ENCODE measurements around the gene FARP2. TPM values are rescaled to one million over a fixed set of nuclear protein-coding genes. Genes with fewer than 3 reads are reported as not detected.

FARP2 gene
- total RNA-seq, 4 donors from 2014 or later = 96.5 to 164 (median 136) TPM

GRCh38 chr2:241500016-241500415 lies 143.9 kb downstream of the FARP2 start:
- no peaks in the 10 kb centered on the region for H3K36me3 ChIP-seq
- peaks cover 0 to 26% (median 12%) of the 10 kb centered on the region in 4 donors for H3K4me1 ChIP-seq
- in situ Hi-C loops (cut with MboI; ENCODE audit: low pct_ligation_motif_present in 1 of 4, low pct_unique_long_range_greater_than_20kb in 1 of 4, low sequenced_read_pairs in 3 of 4) (no loop called here), intact Hi-C loops (cut with DNase I; ENCODE audit: low total_unique reads) (no loop called here)
- no peak for TF ChIP-seq POLR2A (IDR thresholded peaks at IDR 0.05)
- no peak for TF ChIP-seq EP300 (IDR thresholded peaks at IDR 0.05; ENCODE audit: low read depth)
- TF ChIP-seq POLR2AphosphoS5 (IDR thresholded peaks at IDR 0.05) = no peak
- TF ChIP-seq CTCF (IDR thresholded peaks at IDR 0.05) = no peak
- H3K9me3 ChIP-seq = no peaks in the 10 kb centered on the region
- H3K27ac ChIP-seq = no peak overlapping the region
- H3K27me3 ChIP-seq = no peaks in the 10 kb centered on the region
- H3K4me3 ChIP-seq = no peak overlapping the region
- DNase-seq = no peak
- 98% methylated on average over 9 of the region's 10 CpGs; no CpG with 5 or more reads in 1 of the 2 donors for WGBS, 2 donors (ENCODE audit: low coverage in 1 of 2)

GRCh38 chr2:241500431-241500975 lies 144.4 kb downstream of the FARP2 start:
- TF ChIP-seq CTCF (IDR thresholded peaks at IDR 0.05) = no peak
- no peak for TF ChIP-seq POLR2A (IDR thresholded peaks at IDR 0.05)
- no peak for TF ChIP-seq POLR2AphosphoS5 (IDR thresholded peaks at IDR 0.05)
- no peak for TF ChIP-seq EP300 (IDR thresholded peaks at IDR 0.05; ENCODE audit: low read depth)
- in situ Hi-C loops (cut with MboI; ENCODE audit: low pct_ligation_motif_present in 1 of 4, low pct_unique_long_range_greater_than_20kb in 1 of 4, low sequenced_read_pairs in 3 of 4) = no loop called here
- Histone ChIP-seq H3K4me3 (no peak overlapping the region), H3K27ac (no peak overlapping the region), H3K4me1 (peaks cover 0 to 22% (median 13%) of the 10 kb centered on the region in 4 donors), H3K9me3 (no peaks in the 10 kb centered on the region), H3K36me3 (no peaks in the 10 kb centered on the region), H3K27me3 (no peaks in the 10 kb centered on the region)
- 92% methylated on average over 12 of the region's 12 CpGs; no CpG with 5 or more reads in 1 of the 2 donors for WGBS, 2 donors (ENCODE audit: low coverage in 1 of 2)
- no peak for DNase-seq
- intact Hi-C loops (cut with DNase I; ENCODE audit: low total_unique reads) = no loop called here

- in situ Hi-C loops (cut with MboI; ENCODE audit: low pct_ligation_motif_present in 1 of 4, low pct_unique_long_range_greater_than_20kb in 1 of 4, low sequenced_read_pairs in 3 of 4) (no loop called here), intact Hi-C loops (cut with DNase I; ENCODE audit: low total_unique reads) (no loop called here)
- H3K27ac ChIP-seq = no peak overlapping the region
- no peaks in the 10 kb centered on the region for H3K27me3 ChIP-seq
- H3K4me3 ChIP-seq = no peak overlapping the region
- H3K36me3 ChIP-seq = no peaks in the 10 kb centered on the region
- TF ChIP-seq CTCF (IDR thresholded peaks at IDR 0.05) = no peak
- TF ChIP-seq EP300 (IDR thresholded peaks at IDR 0.05; ENCODE audit: low read depth) = no peak
- TF ChIP-seq POLR2AphosphoS5 (IDR thresholded peaks at IDR 0.05) = no peak
- no peak for TF ChIP-seq POLR2A (IDR thresholded peaks at IDR 0.05)
- 95% methylated on average over 12 of the region's 12 CpGs; no CpG with 5 or more reads in 1 of the 2 donors for WGBS, 2 donors (ENCODE audit: low coverage in 1 of 2)
- DNase-seq = no peak
- H3K4me1 ChIP-seq = peaks cover 3 to 26% (median 12%) of the 10 kb centered on the region in 4 donors
- H3K9me3 ChIP-seq = no peaks in the 10 kb centered on the region
These were observed 145.0 kb downstream of the FARP2 start for GRCh38 chr2:241501099-241501541.

GRCh38 chr2:241501551-241501950 lies 145.5 kb downstream of the FARP2 start:
- Histone ChIP-seq H3K27me3 (no peaks in the 10 kb centered on the region), H3K27ac (no peak overlapping the region), H3K9me3 (no peaks in the 10 kb centered on the region), H3K4me3 (no peak overlapping the region), H3K4me1 (peaks cover 5 to 26% (median 9%) of the 10 kb centered on the region in 4 donors), H3K36me3 (no peaks in the 10 kb centered on the region)
- intact Hi-C loops (cut with DNase I; ENCODE audit: low total_unique reads) = no loop called here
- TF ChIP-seq POLR2A (IDR thresholded peaks at IDR 0.05) (no peak), EP300 (IDR thresholded peaks at IDR 0.05; ENCODE audit: low read depth) (no peak), CTCF (IDR thresholded peaks at IDR 0.05) (no peak), POLR2AphosphoS5 (IDR thresholded peaks at IDR 0.05) (no peak)
- no peak for DNase-seq
- 93 to 97% methylated on average over 5 to 17 of the region's 17 CpGs for WGBS, 2 donors (ENCODE audit: low coverage in 1 of 2)
- in situ Hi-C loops (cut with MboI; ENCODE audit: low pct_ligation_motif_present in 1 of 4, low pct_unique_long_range_greater_than_20kb in 1 of 4, low sequenced_read_pairs in 3 of 4) = no loop called here
